H9 (cell line): Measurements from ENCODE around the gene ANXA9. TPM values are rescaled to one million over a fixed set of nuclear protein-coding genes. Genes with fewer than 3 reads are reported as not detected.

Experiments
- DNase-seq: peaks from one replicate; pipeline ENCODE4 v3.0.0-alpha.2; 2017
- H2AFZ ChIP-seq: one replicate; pipeline ENCODE4 v1.6.1; 2013; ENCODE audit warnings: mild to moderate bottlenecking, low read length, control low read depth, moderate library complexity
- H2AK5ac ChIP-seq: 2 replicates; pipeline ENCODE4 v1.6.1; 2013; ENCODE audit warnings: low read length, control low read depth, mixed read lengths; ENCODE audit not compliant: insufficient read length
- H2BK120ac ChIP-seq: one replicate; pipeline ENCODE4 v1.6.1; 2013; ENCODE audit warnings: low read depth, mild to moderate bottlenecking, low read length, control low read depth, inconsistent platforms; ENCODE audit not compliant: poor library complexity, severe bottlenecking
- H2BK12ac ChIP-seq: 2 replicates; pipeline ENCODE4 v1.6.1; 2013; ENCODE audit warnings: low read length, control low read depth, mixed read lengths, low read depth; ENCODE audit not compliant: insufficient read length
- H2BK15ac ChIP-seq: 2 replicates; pipeline ENCODE4 v1.6.1; 2013; ENCODE audit warnings: low read depth, low read length, control low read depth
- H2BK20ac ChIP-seq: one replicate; pipeline ENCODE4 v1.6.1; 2013; ENCODE audit warnings: low read depth, mild to moderate bottlenecking, low read length, control low read depth, inconsistent platforms; ENCODE audit not compliant: poor library complexity, severe bottlenecking
- H2BK5ac ChIP-seq: 2 replicates; pipeline ENCODE4 v1.6.1; 2013; ENCODE audit warnings: low read length, control low read depth, mixed read lengths; ENCODE audit not compliant: insufficient read length
- H3K14ac ChIP-seq: 2 replicates; pipeline ENCODE4 v1.6.1; 2013; ENCODE audit warnings: low read length, control low read depth; ENCODE audit not compliant: insufficient read depth
- H3K18ac ChIP-seq: 2 replicates; pipeline ENCODE4 v1.6.1; 2013; ENCODE audit warnings: low read depth, mild to moderate bottlenecking, mixed read lengths, low read length, control low read depth; ENCODE audit not compliant: insufficient read length
- H3K23ac ChIP-seq: 2 replicates; pipeline ENCODE4 v1.6.1; 2013; ENCODE audit warnings: low read length, control low read depth, mixed read lengths, low read depth; ENCODE audit not compliant: insufficient read length
- H3K23me2 ChIP-seq: 2 replicates; pipeline ENCODE4 v1.6.1; 2013; ENCODE audit warnings: low read depth, mild to moderate bottlenecking, mixed read lengths, low read length, control low read depth; ENCODE audit not compliant: insufficient read length, poor library complexity, severe bottlenecking
- H3K27ac ChIP-seq: 2 replicates; pipeline ENCODE4 v1.5.1; 2013; ENCODE audit warnings: low read length, control low read depth, mixed read lengths, low read depth; ENCODE audit not compliant: insufficient read length
- H3K27me3 ChIP-seq: 2 replicates; pipeline ENCODE4 v1.6.1; 2013; ENCODE audit warnings: low read length, control low read depth, inconsistent platforms; ENCODE audit not compliant: insufficient read depth
- H3K4ac ChIP-seq: 2 replicates; pipeline ENCODE4 v1.6.1; 2013; ENCODE audit warnings: low read depth, mild to moderate bottlenecking, control low read depth, inconsistent platforms, low read length, moderate library complexity
- H3K4me1 ChIP-seq: 2 replicates; pipeline ENCODE4 v1.6.1; 2013; ENCODE audit warnings: low read length, control low read depth, inconsistent platforms; ENCODE audit not compliant: insufficient read depth
- H3K4me2 ChIP-seq: 2 replicates; pipeline ENCODE4 v1.6.1; 2013; ENCODE audit warnings: low read length, control low read depth, mixed read lengths; ENCODE audit not compliant: insufficient read length, insufficient read depth
- H3K56ac ChIP-seq: 2 replicates; pipeline ENCODE4 v1.6.1; 2013; ENCODE audit warnings: low read depth, mild to moderate bottlenecking, mixed read lengths, low read length, control low read depth; ENCODE audit not compliant: insufficient read length
- H3K79me1 ChIP-seq: 2 replicates; pipeline ENCODE4 v1.6.1; 2013; ENCODE audit warnings: low read depth, mild to moderate bottlenecking, moderate library complexity, low read length, control low read depth, inconsistent platforms; ENCODE audit not compliant: insufficient read depth, poor library complexity, severe bottlenecking
- H3K79me2 ChIP-seq: 2 replicates; pipeline ENCODE4 v1.6.1; 2013; ENCODE audit warnings: low read length, control low read depth, inconsistent platforms; ENCODE audit not compliant: insufficient read depth
- H3K9ac ChIP-seq: 2 replicates; pipeline ENCODE4 v1.6.1; 2013; ENCODE audit warnings: low read length, control low read depth, mixed read lengths; ENCODE audit not compliant: insufficient read length; ENCODE audit errors: extremely low read depth
- H3K9me3 ChIP-seq: one replicate; pipeline ENCODE4 v1.6.1; 2013; ENCODE audit warnings: low read depth, low read length, inconsistent platforms; ENCODE audit not compliant: control insufficient read depth
- H3T11ph ChIP-seq: one replicate; pipeline ENCODE4 v1.6.1; 2013; ENCODE audit warnings: mild to moderate bottlenecking, low read length, control low read depth, inconsistent platforms
- H4K20me1 ChIP-seq: one replicate; pipeline ENCODE4 v1.6.1; 2013; ENCODE audit not compliant: control insufficient read depth, insufficient read length, insufficient read depth
- H4K5ac ChIP-seq: 2 replicates; pipeline ENCODE4 v1.6.1; 2013; ENCODE audit warnings: low read depth, mild to moderate bottlenecking, mixed read lengths, low read length, control low read depth; ENCODE audit not compliant: insufficient read length
- H4K8ac ChIP-seq: replicated peaks from 2 replicates; pipeline ENCODE4 v1.6.1; 2013; ENCODE audit warnings: low read length, control low read depth, mixed read lengths, low read depth; ENCODE audit not compliant: insufficient read length
- H4K91ac ChIP-seq: 2 replicates; pipeline ENCODE4 v1.6.1; 2013; ENCODE audit warnings: low read depth, mild to moderate bottlenecking, moderate library complexity, mixed read lengths, low read length, control low read depth; ENCODE audit not compliant: insufficient read length
- H3K27ac Mint-ChIP-seq, 3 experiments: 2 replicates in 2 of 3; 3 replicates in 1 of 3; pipeline ENCODE4 v1.8.0; 2020 to 2021; ENCODE audit warnings: mixed read lengths in 3 of 3, mild to moderate bottlenecking in 1 of 3, moderate library complexity in 1 of 3
- H3K27me3 Mint-ChIP-seq: 2 replicates; pipeline ENCODE4 v1.8.0; 2021; ENCODE audit warnings: low read depth, mild to moderate bottlenecking, moderate library complexity, mixed read lengths
- H3K36me3 Mint-ChIP-seq, 3 experiments: 2 replicates in 2 of 3; 3 replicates in 1 of 3; pipeline ENCODE4 v1.8.0; 2020 to 2021; ENCODE audit warnings: low read depth in 3 of 3, mixed read lengths in 3 of 3; ENCODE audit not compliant: insufficient read depth in 1 of 3
- H3K4me1 Mint-ChIP-seq, 2 experiments: 2 replicates each; pipeline ENCODE4 v1.8.0; 2020; ENCODE audit warnings: mixed read lengths in 2 of 2
- H3K4me3 Mint-ChIP-seq, 2 experiments: 2 replicates in 1 of 2; 3 replicates in 1 of 2; pipeline ENCODE4 v1.8.0; 2020 to 2021; ENCODE audit warnings: mild to moderate bottlenecking in 2 of 2, mixed read lengths in 2 of 2, moderate library complexity in 1 of 2
- H3K9me3 Mint-ChIP-seq, 2 experiments: 2 replicates in 1 of 2; 3 replicates in 1 of 2; pipeline ENCODE4 v1.8.0; 2020; ENCODE audit warnings: mild to moderate bottlenecking in 2 of 2, mixed read lengths in 2 of 2, moderate library complexity in 1 of 2
- CTCF ChIP-seq: fragments of 200-600 bp; sonication (generic); conservative IDR thresholded peaks from 3 replicates; pipeline ENCODE4 v1.8.0; 2021; ENCODE audit warnings: antibody characterized with exemption, mild to moderate bottlenecking
- WGBS: extraction: QIAGEN DNeasy Blood & Tissue Kit; methylation state at CpG from one replicate; pipeline ENCODE4 v1.1.7; 2013; ENCODE audit warnings: missing lambda C conversion rate, low lambda C conversion rate, mixed read lengths; ENCODE audit not compliant: insufficient read length; ENCODE audit errors: extremely low coverage; 5-methylcytosine and 5-hydroxymethylcytosine counted together
- total RNA-seq: library from RNA; stranded (reverse); gene quantifications from 2 replicates; pipeline ENCODE4 v1.2.1, GENCODE V29; 2021

The ANXA9 gene
- total RNA-seq, 1 experiment from 2014 or later = 0.92 TPM

GRCh38 chr1:150995896-150996295 is 13.8 kb downstream of the ANXA9 start:
- H3K4me1 ChIP-seq = peaks cover 3% of the 10 kb centered on the region; the same call in 1 of the 2 replicates
- Mint-ChIP-seq H3K4me1 (peaks cover 5% of the 10 kb centered on the region in 2 experiments), H3K9me3 (no peaks in the 10 kb centered on the region; a peak in 1 of 5 replicates), H3K27me3 (no peaks in the 10 kb centered on the region), H3K36me3 (peaks cover 0 to 6% (median 5%) of the 10 kb centered on the region in 3 experiments; a peak in 3 of 7 replicates), H3K27ac (peak overlapping the region; percentile 19 to 64 (median 63); a peak in 5 of 7 replicates), H3K4me3 (no peak overlapping the region)
- no peak overlapping the region for H3T11ph ChIP-seq
- no peak overlapping the region for H3K27ac ChIP-seq
- no CpG with 5 or more reads among the region's 9 CpGs for WGBS
- H2AK5ac ChIP-seq = no peak overlapping the region
- H2BK5ac ChIP-seq = no peak overlapping the region
- H3K14ac ChIP-seq = no peak overlapping the region
- H4K91ac ChIP-seq = no peak overlapping the region
- peak; percentile 92 for TF ChIP-seq CTCF
- no peaks in the 10 kb centered on the region for H3K79me2 ChIP-seq
- no peak overlapping the region for H3K9ac ChIP-seq
- no peak overlapping the region for H2BK15ac ChIP-seq
- H3K23ac ChIP-seq = no peak overlapping the region
- H3K4ac ChIP-seq = no peak overlapping the region
- H3K56ac ChIP-seq = no peak overlapping the region
- no peak overlapping the region for H4K5ac ChIP-seq
- no peaks in the 10 kb centered on the region for H3K23me2 ChIP-seq
- H4K20me1 ChIP-seq = no peaks in the 10 kb centered on the region
- no peak overlapping the region for H2BK12ac ChIP-seq
- no peak overlapping the region for H3K18ac ChIP-seq
- H2BK120ac ChIP-seq = no peak overlapping the region
- no peak overlapping the region for H3K4me2 ChIP-seq
- no peaks in the 10 kb centered on the region for H3K79me1 ChIP-seq
- no peak overlapping the region for H2BK20ac ChIP-seq
- no peaks in the 10 kb centered on the region for H3K27me3 ChIP-seq
- no peak overlapping the region for H4K8ac ChIP-seq
- no peak overlapping the region for H2AFZ ChIP-seq
- H3K9me3 ChIP-seq = no peaks in the 10 kb centered on the region
- DNase-seq = peak; percentile 62
